Measurements from ENCODE around the gene TRIM49B. TPM values are rescaled to one million over a fixed set of nuclear protein-coding genes. Genes with fewer than 3 reads are reported as not detected.
"Not testable (repeated sequence)": the region's sequence is repeated elsewhere in the genome, so short reads cannot be mapped to it uniquely, and the experiment has no call there.

TRIM49B gene, protein sequence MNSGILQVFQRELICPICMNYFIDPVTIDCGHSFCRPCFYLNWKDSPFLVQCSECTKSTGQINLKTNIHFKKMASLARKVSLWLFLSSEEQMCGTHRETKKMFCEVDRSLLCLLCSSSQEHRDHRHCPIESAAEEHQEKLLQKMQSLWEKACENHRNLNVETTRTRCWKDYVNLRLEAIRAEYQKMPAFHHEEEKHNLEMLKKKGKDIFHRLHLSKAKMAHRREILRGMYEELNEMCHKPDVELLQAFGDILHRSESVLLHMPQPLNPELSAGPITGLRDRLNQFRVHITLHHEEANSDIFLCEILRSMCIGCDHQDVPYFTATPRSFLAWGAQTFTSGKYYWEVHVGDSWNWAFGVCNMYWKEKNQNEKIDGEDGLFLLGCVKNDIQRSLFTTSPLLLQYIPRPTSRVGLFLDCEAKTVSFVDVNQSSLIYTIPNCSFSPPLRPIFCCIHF
- not detected in 2 replicates for total RNA-seq (2014; rRNA removed; shearing (Covaris generic))

DNA sequence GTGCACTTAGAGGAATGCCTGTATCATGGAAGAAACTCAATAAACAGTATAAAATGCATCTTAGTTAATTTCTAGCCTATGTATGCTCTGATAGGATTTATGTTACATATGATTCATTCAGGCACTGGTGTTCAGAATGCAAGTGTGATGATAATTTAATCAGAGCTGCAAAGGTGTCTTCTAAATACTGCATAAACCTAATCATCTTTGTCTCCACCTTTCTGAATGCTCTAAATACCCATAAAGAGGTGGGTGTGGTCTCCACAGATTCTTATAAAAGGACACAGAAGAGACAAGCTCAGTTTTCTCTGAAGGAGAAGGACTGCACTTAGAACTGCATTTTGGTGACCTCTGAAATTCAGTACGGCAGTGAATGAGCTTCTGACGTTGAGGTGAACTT is at the start of gene TRIM49B:
TRIM49B (plus strand) TSS at position 301 of the 400 bp plus-strand sequence. CDS start 2,777 bp downstream, outside the sequence.
- not testable (repeated sequence) for DNase-seq (ENCODE audit: low read depth)

DNA sequence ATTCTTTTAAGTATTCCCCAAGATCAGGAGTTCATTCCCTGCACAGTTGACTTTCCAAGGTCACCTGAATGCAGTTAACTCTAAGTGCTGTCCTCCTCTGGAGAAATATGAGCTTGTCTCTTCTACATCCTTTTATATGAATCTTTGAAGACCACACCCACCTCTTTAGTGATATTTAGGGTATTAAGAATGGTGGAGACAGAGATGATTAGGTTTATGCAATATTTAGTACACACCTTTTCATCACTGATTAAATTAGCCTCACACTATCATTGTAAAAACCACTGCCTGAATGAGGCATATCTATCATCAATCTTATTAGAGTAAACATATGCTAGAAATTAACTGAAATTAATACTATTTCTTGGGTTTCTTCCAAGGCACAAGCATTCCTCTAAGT is 44.8 kb upstream of the TRIM49B start, which contains the start of gene TRIM51G:
TRIM51G (minus strand) TSS at position 101 of the 400 bp plus-strand sequence. CDS start 2,190 bp downstream, outside the sequence.
- DNase-seq (ENCODE audit: low read depth): not testable (repeated sequence)

DNA sequence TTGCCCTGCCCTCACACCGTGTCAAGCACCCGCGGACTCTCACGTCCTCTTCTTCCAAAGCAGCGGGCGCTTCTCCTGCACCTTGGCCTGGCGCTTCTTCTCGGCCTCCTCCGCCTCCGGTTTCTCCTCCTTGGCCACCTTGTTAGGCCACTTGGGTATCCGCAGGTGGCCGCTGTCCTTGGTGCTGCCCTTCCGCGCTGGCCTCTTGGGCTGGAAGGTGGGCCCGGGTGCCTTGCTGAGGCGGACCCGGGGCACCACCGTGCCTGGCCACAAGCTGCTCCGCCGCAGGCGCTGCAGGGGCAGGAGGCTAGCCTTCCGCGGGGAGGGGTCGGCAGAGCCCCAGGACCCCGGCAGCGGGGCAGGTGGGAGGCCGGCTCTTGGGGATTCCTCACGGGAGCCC is 19.6 kb downstream of the TRIM49B start:
- not testable (repeated sequence) for DNase-seq (ENCODE audit: low read depth)

DNA sequence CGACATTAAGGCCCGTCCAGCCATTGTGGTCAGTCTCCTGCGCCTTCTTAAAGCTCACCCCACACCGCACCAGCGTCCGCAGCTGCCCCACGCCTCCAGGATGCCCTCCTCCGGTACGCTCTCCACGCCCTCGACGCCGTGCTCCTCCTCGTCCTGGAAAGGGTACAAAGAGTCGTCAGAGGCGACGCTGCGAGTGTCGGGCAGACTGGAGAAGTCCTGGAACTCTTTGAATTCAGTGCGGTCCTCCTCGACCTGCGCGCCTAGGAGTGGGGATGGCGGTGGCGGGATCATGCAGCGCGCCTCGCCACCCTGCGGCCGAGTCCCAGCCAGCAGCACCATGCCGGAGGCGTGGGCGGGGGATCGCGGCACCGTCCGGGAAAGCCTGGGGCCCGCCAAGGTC is 21.2 kb downstream of the TRIM49B start:
- not testable (repeated sequence) for DNase-seq (ENCODE audit: low read depth)

DNA sequence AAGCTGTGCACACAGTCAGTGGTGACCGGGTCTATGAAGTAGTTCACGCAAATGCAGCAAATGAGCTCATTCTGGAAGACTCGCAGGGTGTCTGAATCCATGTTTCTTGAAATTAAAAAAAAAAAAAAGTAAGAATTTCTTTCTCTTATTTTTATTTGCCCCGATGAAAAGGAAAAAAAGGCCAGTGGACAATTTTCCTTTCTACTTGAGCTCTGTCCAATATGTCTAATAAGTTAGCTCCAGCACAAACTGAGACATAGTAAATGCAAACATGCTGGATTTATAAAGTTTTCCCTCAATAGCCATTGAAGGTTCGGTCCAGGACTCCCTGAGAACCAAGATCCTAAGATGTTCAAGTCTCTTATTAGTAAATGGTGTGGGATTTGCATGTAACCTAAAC is 30.4 kb downstream of the TRIM49B start, which contains the start of gene TRIM64C:
TRIM64C (minus strand) TSS at position 101 of the 400 bp plus-strand sequence; CDS start at position 101, 0 bp downstream.
- DNase-seq (ENCODE audit: low read depth): not testable (repeated sequence)

DNA sequence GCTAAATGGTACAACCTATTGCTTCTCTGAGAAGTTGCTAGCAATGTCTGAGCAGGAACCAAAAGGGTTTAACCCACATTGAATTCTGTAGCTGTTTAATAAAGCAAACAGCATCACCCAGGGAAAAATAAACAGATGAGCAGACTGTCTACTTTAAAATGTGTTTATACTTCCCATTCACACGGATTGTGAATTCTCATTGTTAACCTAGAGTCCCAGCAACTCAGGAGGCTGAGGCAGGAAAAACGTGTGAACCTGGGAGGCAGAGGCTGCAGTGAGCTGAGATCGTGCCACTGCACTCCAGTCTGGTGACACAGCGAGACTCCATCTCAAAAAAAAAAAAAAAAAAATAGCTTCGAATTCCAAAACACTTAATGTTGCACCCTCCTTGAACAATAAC is 41.3 kb downstream of the TRIM49B start:
- DNase-seq (ENCODE audit: low read depth): not testable (repeated sequence)

Other genes with a start within 250 kb of the TRIM49B start
- not detected in 2 replicates for gene TRIM51G, start 44.9 kb upstream of the TRIM49B start, total RNA-seq (2014; rRNA removed; shearing (Covaris generic))
- gene TRIM64C, start 30.3 kb downstream of the TRIM49B start, total RNA-seq (2014; rRNA removed; shearing (Covaris generic)): not detected in 2 replicates
- gene FOLH1, start 179.8 kb downstream of the TRIM49B start, total RNA-seq (2014; rRNA removed; shearing (Covaris generic)): not detected in 2 replicates